ENCODE results near the gene ERC2. TPM values are rescaled to one million over a fixed set of nuclear protein-coding genes. Genes with fewer than 3 reads are reported as not detected.

The ERC2 gene
- total and polyA plus RNA-seq, 2 donors (not counting 3 experiments of a cell fraction or from before 2014, with no cell fraction given) = 5.6 to 15.5 TPM

DNA sequence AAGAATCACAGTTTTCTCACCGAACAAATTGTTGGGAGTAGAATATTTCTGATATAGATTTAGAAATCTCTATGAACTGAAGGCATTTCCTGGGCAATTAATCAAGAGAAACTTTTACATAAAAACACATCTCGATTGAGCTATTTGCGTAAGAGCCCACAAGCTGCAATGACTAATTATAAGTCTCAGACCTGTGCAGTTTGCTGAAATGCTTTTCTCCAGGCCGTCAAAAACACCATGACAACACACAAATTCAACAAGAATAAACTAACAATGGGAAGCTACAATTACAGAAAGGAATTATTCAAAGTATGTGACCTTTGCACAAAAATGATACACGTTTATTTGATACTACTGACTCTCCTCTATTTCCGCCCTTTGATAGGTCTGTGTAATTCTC lies 499.9 kb downstream of the ERC2 start:
- no peaks in the 10 kb centered on the region for H3K9me1 ChIP-seq (replicated peaks; ENCODE audit: control insufficient read depth, extremely low read depth, insufficient read depth, low read length)
- H3K36me3 ChIP-seq (ENCODE audit: control insufficient read depth in 2 of 2, extremely low read depth in 1 of 2, insufficient read depth in 2 of 2, low read length in 2 of 2) = no peaks in the 10 kb centered on the region
- H3K4me3 ChIP-seq (replicated peaks in 1 of 3; ENCODE audit: insufficient read depth in 1 of 3, low read depth in 1 of 3, low read length in 3 of 3) = no peak overlapping the region
- H3K9ac ChIP-seq (replicated peaks; ENCODE audit: extremely low read depth, insufficient read depth, low read length) = no peak overlapping the region
- intact Hi-C loops (cut with micrococcal nuclease) (no loop called here), dilution Hi-C loops (cut with MboI; ENCODE audit: extremely low pct_ligation_motif_present, low sequenced_read_pairs) (no loop called here)
- no peaks in the 10 kb centered on the region for H3K9me3 ChIP-seq (replicated peaks; ENCODE audit: control insufficient read depth, insufficient read depth, low read length)
- no peaks in the 10 kb centered on the region for H3K79me2 ChIP-seq (ENCODE audit: control insufficient read depth, insufficient read depth, low read length)
- ChIA-PET POLR2A (no interaction called here), CTCF (interaction anchor here (1.0 kb wide), 1 partner anchor 13 kb away, joined by 3 read pairs; no protein-coding TSS in a partner anchor)
- no peaks in the 10 kb centered on the region for H3K27me3 ChIP-seq (ENCODE audit: control insufficient read depth in 2 of 2, insufficient read depth in 2 of 2, low read length in 2 of 2)
- H3K4me1 ChIP-seq (ENCODE audit: control insufficient read depth, extremely low read depth, insufficient read depth, low read length) = no peaks in the 10 kb centered on the region
- DNase-seq (ENCODE audit: low read depth, low spot score) (peak; percentile 49), FAIRE-seq (no peak)
- no peak for TF ChIP-seq MAX (IDR thresholded peaks at IDR 0.05; ENCODE audit: insufficient read depth, insufficient read length)
- TF ChIP-seq, protein P1, sequence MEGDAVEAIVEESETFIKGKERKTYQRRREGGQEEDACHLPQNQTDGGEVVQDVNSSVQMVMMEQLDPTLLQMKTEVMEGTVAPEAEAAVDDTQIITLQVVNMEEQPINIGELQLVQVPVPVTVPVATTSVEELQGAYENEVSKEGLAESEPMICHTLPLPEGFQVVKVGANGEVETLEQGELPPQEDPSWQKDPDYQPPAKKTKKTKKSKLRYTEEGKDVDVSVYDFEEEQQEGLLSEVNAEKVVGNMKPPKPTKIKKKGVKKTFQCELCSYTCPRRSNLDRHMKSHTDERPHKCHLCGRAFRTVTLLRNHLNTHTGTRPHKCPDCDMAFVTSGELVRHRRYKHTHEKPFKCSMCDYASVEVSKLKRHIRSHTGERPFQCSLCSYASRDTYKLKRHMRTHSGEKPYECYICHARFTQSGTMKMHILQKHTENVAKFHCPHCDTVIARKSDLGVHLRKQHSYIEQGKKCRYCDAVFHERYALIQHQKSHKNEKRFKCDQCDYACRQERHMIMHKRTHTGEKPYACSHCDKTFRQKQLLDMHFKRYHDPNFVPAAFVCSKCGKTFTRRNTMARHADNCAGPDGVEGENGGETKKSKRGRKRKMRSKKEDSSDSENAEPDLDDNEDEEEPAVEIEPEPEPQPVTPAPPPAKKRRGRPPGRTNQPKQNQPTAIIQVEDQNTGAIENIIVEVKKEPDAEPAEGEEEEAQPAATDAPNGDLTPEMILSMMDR (IDR thresholded peaks at IDR 0.05; ENCODE audit: extremely low read depth in 1 of 2, insufficient read depth in 1 of 2, low read depth in 1 of 2, low read length in 2 of 2) = no peak
- no peak for TF ChIP-seq GATA2 (IDR thresholded peaks at IDR 0.05; ENCODE audit: insufficient read depth, insufficient read length, low read depth, low read length)
- TF ChIP-seq FOS (IDR thresholded peaks at IDR 0.05; ENCODE audit: borderline replicate concordance, insufficient read depth, low read length) = no peak
- no peak for TF ChIP-seq JUN (IDR thresholded peaks at IDR 0.05; ENCODE audit: borderline replicate concordance, insufficient read depth, insufficient read length, low read depth)
- TF ChIP-seq EZH2 (IDR thresholded peaks at IDR 0.05; ENCODE audit: borderline replicate concordance, low read depth, low read length, severe bottlenecking) = no peak
- TF ChIP-seq POLR2A (IDR thresholded peaks at IDR 0.05; ENCODE audit: low read depth, low read length) = no peak
- TF ChIP-seq POLR2AphosphoS5 (IDR thresholded peaks at IDR 0.05; ENCODE audit: insufficient read depth, low read depth, low read length) = no peak
- no peak for TF ChIP-seq MYC (IDR thresholded peaks at IDR 0.05; ENCODE audit: low read depth, low read length)
- BruUV-seq (replicated peaks) = no TSS peak
- no peak overlapping the region for H3K4me2 ChIP-seq (ENCODE audit: insufficient read depth, low read length)
- H4K20me1 ChIP-seq (replicated peaks; ENCODE audit: control insufficient read depth, extremely low read depth, insufficient read depth, low read length) = no peaks in the 10 kb centered on the region
- no peak overlapping the region for H3K27ac ChIP-seq (ENCODE audit: insufficient read depth, low read depth, low read length)
- no peak overlapping the region for H2AFZ ChIP-seq (ENCODE audit: low read depth, low read length)
